HFF-Myc (cell line): ENCODE measurements around the gene PTPRN2.

Experiments used
- DNase-seq: peaks from one replicate; pipeline ENCODE4 v3.0.0-alpha.2; 2011; ENCODE audit warnings: low read depth; ENCODE audit errors: extremely low read depth
- H3K4me3 ChIP-seq: replicated peaks from 2 replicates; pipeline ENCODE4 v1.5.1; 2011; ENCODE audit warnings: low read depth, mild to moderate bottlenecking, control low read depth, low read length
- CTCF ChIP-seq: IDR thresholded peaks from 2 replicates; pipeline ENCODE4 v1.5.1; 2012; ENCODE audit warnings: mild to moderate bottlenecking, low read depth, low read length, control low read depth; ENCODE audit errors: missing control alignments

Gene PTPRN2

GRCh38 chr7:158446706-158447105 is 140.9 kb downstream of the PTPRN2 start:
- H3K4me3 ChIP-seq, result no peak overlapping the region
- no peak for TF ChIP-seq CTCF
- DNase-seq, result no peak

DNA sequence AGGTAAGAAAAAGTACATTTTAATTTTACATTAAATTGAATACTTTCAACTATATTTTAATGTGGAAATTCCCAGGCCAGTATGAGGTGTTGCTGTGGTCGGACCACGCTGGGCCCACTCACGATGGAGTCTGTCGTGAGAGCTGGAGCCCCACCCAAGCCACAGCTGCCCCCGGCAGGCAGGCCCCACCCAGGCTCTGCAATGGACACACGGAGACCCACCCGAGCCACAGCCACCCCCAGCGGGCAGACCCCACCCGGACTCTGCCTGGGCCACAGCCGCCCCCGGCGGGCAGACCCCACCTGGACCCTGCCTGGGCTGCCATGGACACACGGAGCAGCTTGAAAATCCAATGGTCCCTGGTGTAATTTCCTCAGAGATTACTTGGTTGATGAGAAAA is 141.3 kb downstream of the PTPRN2 start:
- TF ChIP-seq CTCF, result no peak
- no peak for DNase-seq
- H3K4me3 ChIP-seq, result no peak overlapping the region

DNA sequence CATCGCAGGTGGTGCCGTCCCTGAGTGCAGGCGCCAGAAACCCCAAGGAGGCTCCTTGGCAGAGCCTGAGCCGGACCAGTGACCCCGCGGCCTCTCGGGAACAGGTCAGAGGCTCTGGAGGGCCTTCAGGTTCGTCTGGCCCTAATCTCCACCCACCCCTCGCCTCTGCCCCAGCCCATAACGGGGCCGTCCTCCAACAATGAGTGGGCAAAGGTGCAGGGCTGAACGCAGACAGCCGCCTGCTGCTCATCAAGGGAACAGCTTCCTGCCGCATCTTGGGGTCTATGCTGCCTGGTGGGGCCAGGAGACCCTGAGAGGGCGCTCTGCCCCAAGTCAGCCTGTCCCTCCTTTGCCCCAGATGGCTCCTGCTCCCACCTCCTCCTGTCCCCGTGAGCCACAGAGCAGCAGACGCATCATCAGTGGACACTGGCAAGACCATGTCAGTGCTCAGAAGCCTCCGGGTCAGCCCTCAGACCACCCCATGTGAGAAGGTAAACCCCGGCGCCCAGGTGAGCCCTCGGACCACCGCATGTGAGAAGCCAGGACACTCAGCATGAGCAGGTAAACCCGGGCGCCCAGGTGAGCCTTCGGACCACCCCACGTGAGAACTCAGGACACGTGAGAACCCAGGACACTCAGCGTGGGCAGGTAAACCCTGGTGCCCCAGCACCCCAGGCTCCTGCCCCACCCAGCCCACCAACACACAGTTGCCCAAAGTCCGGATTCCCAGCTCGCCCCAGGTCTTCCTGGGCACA is 142.0 kb downstream of the PTPRN2 start:
- no peak for TF ChIP-seq CTCF
- no peak overlapping the region for H3K4me3 ChIP-seq
- no peak for DNase-seq

- no peak for DNase-seq
- TF ChIP-seq CTCF, result no peak
- H3K4me3 ChIP-seq, result no peak overlapping the region
These were observed 142.9 kb downstream of the PTPRN2 start for GRCh38 chr7:158444501-158445420.

DNA sequence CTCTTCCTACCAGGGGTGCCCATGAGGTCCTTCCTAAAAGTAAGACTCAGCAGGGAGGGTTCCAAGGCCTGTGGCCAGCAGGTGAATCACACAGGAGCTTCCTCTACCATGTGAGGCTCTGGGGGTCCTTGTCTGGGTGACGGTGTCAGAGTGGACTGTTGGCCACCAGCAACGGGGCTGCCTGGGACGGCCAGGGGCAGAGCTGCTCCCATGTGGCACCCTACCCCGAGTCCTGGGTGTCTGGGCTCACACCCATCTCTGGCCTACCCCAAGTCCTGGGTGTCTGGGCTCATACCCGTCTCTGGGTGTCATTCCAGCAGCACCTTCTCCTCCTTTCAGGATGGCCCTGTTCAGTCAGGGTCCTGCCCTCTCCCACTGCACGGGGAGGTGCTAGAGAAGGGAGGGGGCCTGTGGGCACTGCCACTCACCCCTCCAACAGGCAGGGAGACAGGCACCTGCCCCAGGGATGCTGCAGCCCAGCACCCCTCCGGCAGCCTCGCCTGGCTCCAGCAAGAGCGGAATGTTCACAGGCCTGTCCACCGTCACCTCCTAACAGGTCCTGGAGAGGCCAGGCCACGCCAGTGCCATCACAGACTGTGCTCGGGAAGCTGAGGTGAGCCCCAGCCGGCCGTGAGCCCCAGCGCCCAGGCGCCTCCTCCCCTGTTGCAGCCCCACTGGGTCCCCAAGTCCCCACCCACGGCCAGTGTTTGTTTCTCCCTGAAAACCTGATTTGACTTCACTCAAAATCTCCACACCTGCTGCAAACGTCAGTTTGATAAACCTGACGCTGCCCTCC is 143.7 kb downstream of the PTPRN2 start:
- no peak for TF ChIP-seq CTCF
- no peak overlapping the region for H3K4me3 ChIP-seq
- no peak for DNase-seq

GRCh38 chr7:158443014-158443687 is 144.5 kb downstream of the PTPRN2 start:
- TF ChIP-seq CTCF, result no peak
- H3K4me3 ChIP-seq, result no peak overlapping the region
- DNase-seq, result no peak
